GM19397 (cell line): ENCODE data around the gene SLC35F5.
"Not testable (repeated sequence)": the region's sequence is repeated elsewhere in the genome, so short reads cannot be mapped to it uniquely, and the experiment has no call there.

Experiments
- ATAC-seq: cut with Tn5 transposase; IDR thresholded peaks from one replicate; pipeline ENCODE4 v1.9.1; 2021; ENCODE audit warnings: mild to moderate bottlenecking, moderate library complexity; ENCODE audit not compliant: unreplicated experiment

Gene SLC35F5

GRCh38 chr2:113756355-113757137 is at the start of gene SLC35F5:
Gene SLC35F5, minus strand, starts transcription at chr2:113756642. Its CDS starts 233 bp downstream, at chr2:113756409.
- ATAC-seq, result peak; percentile 92

GRCh38 chr2:113799375-113799774 is 42.9 kb upstream of the SLC35F5 start:
- ATAC-seq, result no peak

- ATAC-seq, result no peak
Measured at GRCh38 chr2:113797237-113797636, 40.8 kb upstream of the SLC35F5 start.

GRCh38 chr2:113796592-113797175 is 40.2 kb upstream of the SLC35F5 start:
- ATAC-seq, result no peak

- ATAC-seq, result no peak
Measured at GRCh38 chr2:113795405-113795920, 39.0 kb upstream of the SLC35F5 start.

- peak; percentile 81 for ATAC-seq
Measured at GRCh38 chr2:113791697-113792590, 35.5 kb upstream of the SLC35F5 start.

- ATAC-seq, result no peak
Measured at GRCh38 chr2:113784823-113785744, 28.6 kb upstream of the SLC35F5 start.

GRCh38 chr2:113780472-113780871 is 24.0 kb upstream of the SLC35F5 start:
- ATAC-seq, result no peak

GRCh38 chr2:113777371-113777770 is 20.9 kb upstream of the SLC35F5 start:
- no peak for ATAC-seq

- ATAC-seq, result no peak
Measured at GRCh38 chr2:113776949-113777348, 20.5 kb upstream of the SLC35F5 start.

GRCh38 chr2:113774616-113775015 is 18.2 kb upstream of the SLC35F5 start:
- ATAC-seq, result not testable (repeated sequence)

- ATAC-seq, result no peak
Measured at GRCh38 chr2:113770929-113771328, 14.5 kb upstream of the SLC35F5 start.

GRCh38 chr2:113769555-113769954 is 13.1 kb upstream of the SLC35F5 start:
- no peak for ATAC-seq

GRCh38 chr2:113768770-113769169 is 12.3 kb upstream of the SLC35F5 start:
- no peak for ATAC-seq

- ATAC-seq, result no peak
Measured at GRCh38 chr2:113767811-113768460, 11.5 kb upstream of the SLC35F5 start.

GRCh38 chr2:113765276-113765675 is 8.8 kb upstream of the SLC35F5 start:
- ATAC-seq, result no peak

- ATAC-seq, result no peak
Measured at GRCh38 chr2:113762377-113763118, 6.1 kb upstream of the SLC35F5 start.

GRCh38 chr2:113760400-113760799 is 4.0 kb upstream of the SLC35F5 start:
- no peak for ATAC-seq

- ATAC-seq, result no peak
Measured at GRCh38 chr2:113757138-113757657, 756 bp upstream of the SLC35F5 start.
